SW 1271 (cell line): ENCODE measurements around the gene LRRC46.

Source experiments
- DNase-seq, 2 experiments: peaks; one replicate each; lab custom pipeline; 2025; lab: John Stamatoyannopoulos, UW

Gene LRRC46

GRCh38 chr17:47808830-47809480 is 22.5 kb upstream of the LRRC46 start:
- DNase-seq, result no peak

GRCh38 chr17:47810200-47810821 is 21.2 kb upstream of the LRRC46 start:
- DNase-seq, result peak; percentile 52 to 81

GRCh38 chr17:47810901-47811635 is 20.4 kb upstream of the LRRC46 start:
- DNase-seq, result no peak

GRCh38 chr17:47811709-47812108 is 19.8 kb upstream of the LRRC46 start:
- DNase-seq, result no peak

GRCh38 chr17:47812146-47812920 is 19.1 kb upstream of the LRRC46 start:
- DNase-seq, result no peak

- no peak for DNase-seq
These were observed 18.4 kb upstream of the LRRC46 start for GRCh38 chr17:47813077-47813476.

GRCh38 chr17:47813512-47814031 is 17.9 kb upstream of the LRRC46 start:
- DNase-seq, result no peak

GRCh38 chr17:47815106-47815918 is 16.2 kb upstream of the LRRC46 start:
- no peak for DNase-seq

- no peak for DNase-seq
These were observed 15.2 kb upstream of the LRRC46 start for GRCh38 chr17:47816111-47816735.

GRCh38 chr17:47816947-47817346 is 14.5 kb upstream of the LRRC46 start:
- DNase-seq, result no peak

GRCh38 chr17:47818002-47818695 is 13.3 kb upstream of the LRRC46 start:
- no peak for DNase-seq

- no peak for DNase-seq
These were observed 12.0 kb upstream of the LRRC46 start for GRCh38 chr17:47819475-47819874.

GRCh38 chr17:47820033-47820789 is 11.3 kb upstream of the LRRC46 start:
- DNase-seq, result no peak

GRCh38 chr17:47821031-47821423 is 10.4 kb upstream of the LRRC46 start:
- no peak for DNase-seq

- DNase-seq, result peak; percentile 65 to 82
These were observed 9.8 kb upstream of the LRRC46 start, which contains the start of gene OSBPL7 for GRCh38 chr17:47821424-47822391. Gene OSBPL7 (minus strand): TSS chr17:47821794. CDS start chr17:47820278, 1,516 bp downstream.

- DNase-seq, result no peak
These were observed 8.7 kb upstream of the LRRC46 start for GRCh38 chr17:47822785-47823184.

- no peak for DNase-seq
These were observed 8.0 kb upstream of the LRRC46 start for GRCh38 chr17:47823519-47823918.

GRCh38 chr17:47829870-47830269 is 1.6 kb upstream of the LRRC46 start:
- no peak for DNase-seq
